ENCODE results near the gene AOPEP. TPM values are rescaled to one million over a fixed set of nuclear protein-coding genes. Genes with fewer than 3 reads are reported as not detected.

The AOPEP gene
- total and polyA plus RNA-seq, 2 of the 13 experiments (the other 11 are each of a cell fraction or from before 2014, with no cell fraction given): 22.2 to 41.6 TPM

DNA sequence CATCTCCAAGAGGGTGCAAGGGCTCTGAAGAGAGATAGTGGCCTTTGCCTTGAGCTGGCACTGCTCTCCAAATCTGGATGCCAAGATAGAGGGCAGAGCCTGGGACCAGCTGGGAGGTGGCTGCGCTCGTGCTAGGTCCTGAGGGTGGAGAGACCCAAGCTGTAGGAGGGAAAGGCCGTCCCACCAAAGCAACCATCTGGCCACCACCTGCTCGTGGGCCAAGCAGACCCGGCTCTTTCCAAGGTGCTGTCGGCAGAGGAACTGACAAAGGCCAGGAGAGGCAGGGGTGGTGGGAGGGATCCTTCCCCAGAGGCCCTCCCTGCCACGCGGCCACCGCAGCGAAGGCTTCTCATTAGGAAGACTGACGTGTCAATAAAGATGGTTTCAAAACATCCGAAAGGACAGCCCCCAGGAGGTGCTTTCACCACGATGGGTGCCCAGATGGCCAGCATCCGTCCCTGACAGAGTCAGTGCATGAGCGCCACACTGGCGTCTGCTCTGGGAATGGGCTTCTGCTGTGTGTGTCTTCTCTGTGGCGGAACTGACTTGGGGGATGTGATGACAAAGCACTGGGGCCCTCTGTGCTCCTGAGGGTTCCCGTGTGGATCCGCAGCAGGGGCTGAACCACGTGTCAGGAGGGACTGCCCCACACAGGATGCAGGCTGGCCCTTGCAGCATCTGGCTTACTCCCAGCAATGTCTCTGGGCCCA lies 377.5 kb downstream of the AOPEP start:
- in situ Hi-C loops (cut with HindIII; ENCODE audit: extremely low pct_ligation_motif_present, low pct_unique_long_range_greater_than_20kb): no loop called here

DNA sequence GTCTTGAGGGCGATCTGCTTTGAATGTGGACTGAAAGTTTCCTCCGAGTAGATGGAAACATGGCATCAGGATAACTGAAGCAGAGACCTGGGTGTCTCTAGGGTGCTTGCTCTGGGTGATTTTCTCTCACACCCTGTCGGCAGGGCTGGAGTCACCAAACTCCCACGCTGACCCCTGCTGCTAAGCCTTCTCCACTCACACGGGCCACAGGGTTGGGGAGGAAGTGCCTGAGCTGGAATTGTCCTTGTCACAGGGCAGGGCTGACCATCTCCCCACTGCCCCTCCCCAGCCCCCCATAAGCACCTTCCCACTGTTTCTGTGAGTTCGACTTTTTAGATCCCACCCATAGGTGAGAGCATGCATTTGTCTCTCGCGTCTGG lies 378.1 kb downstream of the AOPEP start:
- WGBS (ENCODE audit: low lambda C conversion rate): 91% methylated on average over 3 of the region's 8 CpGs
- Histone ChIP-seq H3K9me3 (ENCODE audit: low read length) (no peaks in the 10 kb centered on the region), H3K27me3 (ENCODE audit: control insufficient read depth in 1 of 2, insufficient read depth in 2 of 2, low read length in 2 of 2) (no peaks in the 10 kb centered on the region), H3K79me2 (ENCODE audit: insufficient read depth, low read length) (no peaks in the 10 kb centered on the region), H3K36me3 (replicated peaks in 1 of 2; ENCODE audit: control insufficient read depth in 1 of 2, insufficient read depth in 2 of 2, low read length in 2 of 2) (peaks cover 11 to 28% of the 10 kb centered on the region in 2 experiments; a peak in 4 of 5 replicates), H3K27ac (ENCODE audit: extremely low read length, insufficient read depth, low read length) (no peak overlapping the region), H3K4me3 (replicated peaks in 1 of 3; ENCODE audit: insufficient read depth in 1 of 3, low read depth in 2 of 3, low read length in 3 of 3) (no peak overlapping the region), H3K4me2 (ENCODE audit: low read depth, low read length) (no peak overlapping the region), H3K9ac (ENCODE audit: insufficient read depth, low read depth, low read length) (no peak overlapping the region), H4K20me1 (ENCODE audit: insufficient read depth, low read length) (no peaks in the 10 kb centered on the region), H3K4me1 (ENCODE audit: insufficient read depth, low read length) (peaks cover 6% of the 10 kb centered on the region), H2AFZ (ENCODE audit: low read length) (no peak overlapping the region)
- POLR2A ChIA-PET: no interaction called here
- CTCF ChIA-PET (ENCODE audit: low intra/inter-chr PET ratio, low total read pairs): no interaction called here
- FAIRE-seq (no peak), ATAC-seq (no peak), DNase-seq (ENCODE audit: low spot score) (no peak)
- intact Hi-C loops (cut with micrococcal nuclease; ENCODE audit: unreplicated experiment) (no loop called here), in situ Hi-C loops (cut with HindIII; ENCODE audit: extremely low pct_ligation_motif_present, low pct_unique_long_range_greater_than_20kb) (no loop called here)
- no TSS peak for BruUV-seq (replicated peaks)
- TF ChIP-seq, protein P1, sequence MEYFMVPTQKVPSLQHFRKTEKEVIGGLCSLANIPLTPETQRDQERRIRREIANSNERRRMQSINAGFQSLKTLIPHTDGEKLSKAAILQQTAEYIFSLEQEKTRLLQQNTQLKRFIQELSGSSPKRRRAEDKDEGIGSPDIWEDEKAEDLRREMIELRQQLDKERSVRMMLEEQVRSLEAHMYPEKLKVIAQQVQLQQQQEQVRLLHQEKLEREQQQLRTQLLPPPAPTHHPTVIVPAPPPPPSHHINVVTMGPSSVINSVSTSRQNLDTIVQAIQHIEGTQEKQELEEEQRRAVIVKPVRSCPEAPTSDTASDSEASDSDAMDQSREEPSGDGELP (IDR thresholded peaks at IDR 0.05; ENCODE audit: borderline replicate concordance, low read depth): no peak
- TF ChIP-seq, protein P2, sequence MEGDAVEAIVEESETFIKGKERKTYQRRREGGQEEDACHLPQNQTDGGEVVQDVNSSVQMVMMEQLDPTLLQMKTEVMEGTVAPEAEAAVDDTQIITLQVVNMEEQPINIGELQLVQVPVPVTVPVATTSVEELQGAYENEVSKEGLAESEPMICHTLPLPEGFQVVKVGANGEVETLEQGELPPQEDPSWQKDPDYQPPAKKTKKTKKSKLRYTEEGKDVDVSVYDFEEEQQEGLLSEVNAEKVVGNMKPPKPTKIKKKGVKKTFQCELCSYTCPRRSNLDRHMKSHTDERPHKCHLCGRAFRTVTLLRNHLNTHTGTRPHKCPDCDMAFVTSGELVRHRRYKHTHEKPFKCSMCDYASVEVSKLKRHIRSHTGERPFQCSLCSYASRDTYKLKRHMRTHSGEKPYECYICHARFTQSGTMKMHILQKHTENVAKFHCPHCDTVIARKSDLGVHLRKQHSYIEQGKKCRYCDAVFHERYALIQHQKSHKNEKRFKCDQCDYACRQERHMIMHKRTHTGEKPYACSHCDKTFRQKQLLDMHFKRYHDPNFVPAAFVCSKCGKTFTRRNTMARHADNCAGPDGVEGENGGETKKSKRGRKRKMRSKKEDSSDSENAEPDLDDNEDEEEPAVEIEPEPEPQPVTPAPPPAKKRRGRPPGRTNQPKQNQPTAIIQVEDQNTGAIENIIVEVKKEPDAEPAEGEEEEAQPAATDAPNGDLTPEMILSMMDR (CRISPR knock-in tag; IDR thresholded peaks at IDR 0.05): 0 out of 2 replicates have a peak, but pooled peaks have one; percentile 10
- TF ChIP-seq, protein P3, sequence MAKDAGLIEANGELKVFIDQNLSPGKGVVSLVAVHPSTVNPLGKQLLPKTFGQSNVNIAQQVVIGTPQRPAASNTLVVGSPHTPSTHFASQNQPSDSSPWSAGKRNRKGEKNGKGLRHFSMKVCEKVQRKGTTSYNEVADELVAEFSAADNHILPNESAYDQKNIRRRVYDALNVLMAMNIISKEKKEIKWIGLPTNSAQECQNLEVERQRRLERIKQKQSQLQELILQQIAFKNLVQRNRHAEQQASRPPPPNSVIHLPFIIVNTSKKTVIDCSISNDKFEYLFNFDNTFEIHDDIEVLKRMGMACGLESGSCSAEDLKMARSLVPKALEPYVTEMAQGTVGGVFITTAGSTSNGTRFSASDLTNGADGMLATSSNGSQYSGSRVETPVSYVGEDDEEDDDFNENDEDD (CRISPR knock-in tag; IDR thresholded peaks at IDR 0.05; ENCODE audit: borderline replicate concordance): no peak
- no peak for TF ChIP-seq ZNF772 (CRISPR knock-in tag; IDR thresholded peaks at IDR 0.05)
- no peak for TF ChIP-seq ETV5 (CRISPR knock-in tag; IDR thresholded peaks at IDR 0.05; ENCODE audit: borderline replicate concordance)
- TF ChIP-seq MZF1 (CRISPR knock-in tag; IDR thresholded peaks at IDR 0.05; ENCODE audit: borderline replicate concordance): no peak

More for the DNA sequence above, 377.5 kb downstream of the AOPEP start:
- ChIA-PET CTCF (ENCODE audit: low intra/inter-chr PET ratio, low total read pairs) (no interaction called here), POLR2A (no interaction called here)
- H3K36me3 ChIP-seq (replicated peaks in 1 of 2; ENCODE audit: control insufficient read depth in 1 of 2, insufficient read depth in 2 of 2, low read length in 2 of 2): peaks cover 11 to 26% of the 10 kb centered on the region in 2 experiments; a peak in 4 of 5 replicates
- H3K4me1 ChIP-seq (ENCODE audit: insufficient read depth, low read length): peaks cover 1% of the 10 kb centered on the region; the same call in 1 of the 2 replicates
- FAIRE-seq: no peak
- WGBS (ENCODE audit: low lambda C conversion rate): 95% methylated on average over 3 of the region's 20 CpGs
- no peak overlapping the region for H3K9ac ChIP-seq (ENCODE audit: insufficient read depth, low read depth, low read length)
- BruUV-seq (replicated peaks): no TSS peak
- H3K4me2 ChIP-seq (ENCODE audit: low read depth, low read length): no peak overlapping the region
- no peaks in the 10 kb centered on the region for H3K9me3 ChIP-seq (ENCODE audit: low read length)
- intact Hi-C loops (cut with micrococcal nuclease; ENCODE audit: unreplicated experiment): no loop called here
- H3K4me3 ChIP-seq (replicated peaks in 1 of 3; ENCODE audit: insufficient read depth in 1 of 3, low read depth in 2 of 3, low read length in 3 of 3): no peak overlapping the region
- no peak for TF ChIP-seq FOXC1 (CRISPR knock-in tag; IDR thresholded peaks at IDR 0.05; ENCODE audit: borderline replicate concordance)
- no peak for TF ChIP-seq SAFB2 (CRISPR knock-in tag; IDR thresholded peaks at IDR 0.05; ENCODE audit: borderline replicate concordance, low read depth)
- no peak for TF ChIP-seq HDAC6 (IDR thresholded peaks at IDR 0.05; ENCODE audit: low read depth, low read length)
- no peak for TF ChIP-seq ZNF251 (CRISPR knock-in tag; IDR thresholded peaks at IDR 0.05)
- no peak for TF ChIP-seq NCOA2 (CRISPR knock-in tag; IDR thresholded peaks at IDR 0.05)
- TF ChIP-seq ZNF850 (CRISPR knock-in tag; conservative IDR thresholded peaks at IDR 0.05): no peak
- no peak for ATAC-seq
- no peaks in the 10 kb centered on the region for H3K79me2 ChIP-seq (ENCODE audit: insufficient read depth, low read length)
- no peaks in the 10 kb centered on the region for H3K27me3 ChIP-seq (ENCODE audit: control insufficient read depth in 1 of 2, insufficient read depth in 2 of 2, low read length in 2 of 2)
- H3K27ac ChIP-seq (ENCODE audit: extremely low read length, insufficient read depth, low read length): no peak overlapping the region
- no peak for DNase-seq (ENCODE audit: low spot score)
- H4K20me1 ChIP-seq (ENCODE audit: insufficient read depth, low read length): no peaks in the 10 kb centered on the region
- H2AFZ ChIP-seq (ENCODE audit: low read length): no peak overlapping the region
